SHP77 treated with DMSO at 0.1 percent for 48 hours (cell line): ENCODE data around the gene INTS2.
"Not testable (repeated sequence)": the region's sequence is repeated elsewhere in the genome, so short reads cannot be mapped to it uniquely, and the experiment has no call there.

ENCODE experiments used
- DNase-seq: peaks from one replicate; lab custom pipeline; 2025; lab: John Stamatoyannopoulos, UW

Gene INTS2

DNA sequence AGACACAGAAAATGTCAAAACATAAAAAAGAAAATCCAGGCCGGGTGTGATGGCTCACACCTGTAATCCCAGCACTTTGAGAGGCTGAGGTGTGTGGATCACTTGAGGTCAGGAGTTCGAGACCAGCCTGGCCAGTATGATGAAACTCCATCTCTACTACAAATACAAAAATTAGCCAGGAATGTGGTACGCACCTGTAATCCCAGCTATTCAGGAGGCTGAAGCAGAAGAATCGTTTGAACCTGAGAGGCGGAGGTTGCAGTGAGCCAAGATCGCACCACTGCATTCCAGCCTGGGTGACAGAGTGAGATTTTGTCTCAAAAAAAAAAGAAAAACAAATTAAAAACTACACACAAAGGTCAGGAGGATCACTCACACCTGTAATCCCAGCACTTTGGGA lies 40.0 kb downstream of the INTS2 start:
- DNase-seq: not testable (repeated sequence)

DNA sequence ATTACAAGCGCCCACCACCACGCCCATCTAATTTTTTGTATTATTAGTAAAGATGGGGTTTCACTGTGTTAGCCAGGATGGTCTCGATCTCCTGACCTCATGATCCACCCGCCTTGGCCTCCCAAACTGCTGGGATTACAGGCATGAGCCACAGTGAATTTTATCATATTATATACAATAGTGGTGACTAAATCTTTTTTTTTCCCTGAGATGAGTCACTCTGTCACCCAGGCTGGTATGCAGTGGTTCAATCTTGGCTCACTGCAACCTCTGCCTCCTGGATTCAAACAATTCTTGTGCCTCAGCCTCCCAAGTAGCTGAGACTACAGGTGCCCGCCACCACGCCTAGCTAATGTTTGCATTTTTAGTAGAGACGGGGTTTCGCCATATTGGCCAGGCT lies 41.9 kb downstream of the INTS2 start:
- not testable (repeated sequence) for DNase-seq

- no peak for DNase-seq
These were observed 42.9 kb downstream of the INTS2 start for GRCh38 chr17:61884864-61885263.

- DNase-seq: no peak
These were observed 47.1 kb downstream of the INTS2 start for GRCh38 chr17:61880589-61881102.

DNA sequence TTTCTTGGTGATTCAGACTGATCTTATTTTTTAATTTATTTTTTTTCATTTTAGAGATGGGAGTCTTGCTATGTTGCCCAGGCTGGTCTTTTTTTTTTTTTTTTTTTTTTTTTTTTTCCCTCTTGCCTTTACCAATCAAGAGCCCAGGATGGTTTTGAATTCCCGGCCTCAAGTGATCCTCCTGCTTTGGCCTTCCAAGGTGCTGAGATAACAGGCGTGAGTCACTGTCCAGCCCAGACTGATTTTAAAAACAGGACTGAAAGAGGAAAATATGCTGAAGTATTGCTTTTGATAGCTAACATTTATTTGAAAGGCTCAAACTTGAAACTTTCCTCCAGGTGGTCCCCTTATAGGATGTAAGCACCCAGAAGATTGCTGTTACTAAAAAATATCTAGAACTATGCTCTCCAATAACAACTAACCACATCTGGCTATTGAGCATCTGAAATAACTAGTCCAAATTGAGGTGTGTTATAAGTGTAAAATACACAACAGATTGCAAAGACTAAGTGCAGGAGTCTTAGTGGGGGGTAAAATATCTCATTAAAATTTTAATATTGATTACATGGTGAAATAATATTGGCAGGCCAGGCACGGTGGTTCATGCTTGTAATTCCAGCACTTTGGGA lies 48.7 kb downstream of the INTS2 start:
- DNase-seq: no peak

DNA sequence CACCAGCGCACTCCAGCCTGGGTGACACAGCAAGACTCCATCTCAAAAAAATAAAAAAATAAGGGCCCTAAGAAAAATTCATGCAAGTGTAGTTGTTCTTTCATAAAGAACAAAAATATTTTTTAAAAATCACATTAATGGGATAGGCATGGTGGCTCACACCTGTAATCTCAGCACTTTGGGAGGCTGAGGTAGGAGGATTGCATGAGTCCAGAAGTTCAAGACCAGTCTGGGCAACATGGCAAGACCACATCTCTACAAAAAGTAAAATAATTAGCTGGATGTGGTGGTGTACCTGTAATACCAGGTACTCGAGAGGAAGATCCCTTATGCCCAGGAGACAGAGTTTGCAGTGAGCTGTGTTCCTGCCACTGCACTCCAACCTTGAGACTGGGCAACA lies 49.3 kb downstream of the INTS2 start:
- no peak for DNase-seq

DNA sequence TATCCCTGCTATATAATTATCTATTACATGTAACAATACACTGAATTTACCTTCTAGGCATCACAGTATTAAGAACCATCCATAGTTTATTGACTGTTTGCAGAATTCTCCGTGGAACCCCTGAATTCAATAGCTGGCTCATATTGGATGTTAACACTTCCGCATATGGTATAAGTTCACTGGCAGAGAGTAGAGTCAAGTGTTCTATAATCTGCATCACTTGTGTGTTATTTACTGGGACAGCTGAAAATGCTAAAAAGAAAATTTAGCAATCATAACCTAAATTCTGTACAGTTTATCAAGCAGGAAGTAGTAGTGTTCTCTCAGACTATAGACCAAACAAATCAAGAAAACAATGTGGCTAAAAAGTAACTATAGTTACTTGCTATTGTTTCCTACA lies 49.9 kb downstream of the INTS2 start:
- no peak for DNase-seq

DNA sequence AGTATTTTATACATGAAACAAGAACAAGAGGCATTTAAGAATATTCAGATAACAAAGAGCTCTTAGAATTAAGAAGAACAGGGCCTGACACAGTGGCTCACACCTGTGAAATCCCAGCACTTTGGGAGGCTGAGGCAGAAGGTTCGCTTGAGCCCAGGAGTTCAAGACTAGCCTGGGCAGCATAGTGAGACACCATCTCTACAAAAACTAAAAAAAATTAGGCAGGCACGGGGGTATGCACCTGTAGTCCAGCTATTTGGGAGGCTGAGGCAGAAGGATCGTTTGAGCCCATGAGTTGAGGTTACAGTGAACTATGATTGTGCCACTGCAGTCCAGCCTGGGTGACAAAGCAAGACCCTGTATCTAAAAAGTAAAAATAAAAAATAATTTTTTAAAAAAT lies 52.0 kb downstream of the INTS2 start:
- no peak for DNase-seq

GRCh38 chr17:61875285-61875684 lies 52.5 kb downstream of the INTS2 start:
- no peak for DNase-seq

- DNase-seq: no peak
These were observed 53.7 kb downstream of the INTS2 start for GRCh38 chr17:61874075-61874474.

GRCh38 chr17:61872099-61872498 lies 55.7 kb downstream of the INTS2 start:
- no peak for DNase-seq

DNA sequence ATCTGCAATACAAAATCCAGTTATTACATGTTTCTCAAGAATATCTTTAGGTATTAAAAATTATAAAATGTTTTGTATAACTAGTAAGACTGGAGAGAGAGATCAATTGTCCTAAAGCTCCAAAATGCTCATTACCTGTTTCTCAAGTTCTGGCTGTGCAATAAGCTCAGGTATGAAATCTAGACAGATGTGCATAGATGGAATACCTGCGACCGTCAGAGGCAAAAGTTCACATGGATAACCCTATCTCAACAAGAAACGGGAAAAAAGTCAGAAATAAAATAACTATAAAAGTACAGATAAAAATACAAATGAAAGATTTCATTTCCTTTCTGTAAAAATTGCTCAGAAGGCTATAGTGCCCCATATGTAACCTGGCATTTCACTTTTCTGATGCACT lies 58.6 kb downstream of the INTS2 start:
- DNase-seq: no peak

DNA sequence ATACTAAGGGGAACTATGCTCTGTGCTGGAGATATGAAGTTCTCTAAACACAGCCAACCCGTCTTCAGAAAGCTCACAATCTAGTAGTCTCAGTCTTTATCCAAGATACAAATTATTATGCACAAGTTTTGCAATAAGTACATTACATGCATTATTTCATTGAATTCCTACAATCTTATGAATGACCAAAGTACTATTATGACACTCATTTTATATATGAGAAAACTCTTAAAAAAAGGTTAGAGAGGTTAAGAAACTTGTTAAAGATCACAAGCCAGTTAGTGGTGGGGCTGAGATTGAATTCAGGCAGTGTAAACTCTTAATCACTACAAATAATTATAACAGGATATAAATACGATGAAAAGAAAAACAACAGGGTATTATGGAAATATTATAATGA lies 59.7 kb downstream of the INTS2 start:
- no peak for DNase-seq

DNA sequence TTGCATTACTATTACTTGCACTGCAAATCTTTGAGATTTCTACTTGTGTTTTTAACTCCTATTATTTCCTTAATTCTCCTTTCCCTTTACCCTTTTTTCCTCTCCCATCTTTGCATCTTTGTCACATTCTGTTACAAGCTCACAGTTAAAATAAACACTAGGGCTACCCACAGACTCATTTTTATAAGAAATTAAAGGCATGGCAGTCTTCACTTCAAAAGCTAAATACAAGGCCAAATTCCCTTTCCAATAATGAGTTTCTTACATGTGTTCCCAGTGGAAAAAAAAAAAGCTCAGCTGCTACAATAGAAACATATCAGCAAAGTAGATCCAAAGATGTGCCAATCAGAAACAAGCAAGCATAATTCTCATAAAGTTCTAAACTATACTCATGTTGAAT lies 60.7 kb downstream of the INTS2 start:
- DNase-seq: no peak

DNA sequence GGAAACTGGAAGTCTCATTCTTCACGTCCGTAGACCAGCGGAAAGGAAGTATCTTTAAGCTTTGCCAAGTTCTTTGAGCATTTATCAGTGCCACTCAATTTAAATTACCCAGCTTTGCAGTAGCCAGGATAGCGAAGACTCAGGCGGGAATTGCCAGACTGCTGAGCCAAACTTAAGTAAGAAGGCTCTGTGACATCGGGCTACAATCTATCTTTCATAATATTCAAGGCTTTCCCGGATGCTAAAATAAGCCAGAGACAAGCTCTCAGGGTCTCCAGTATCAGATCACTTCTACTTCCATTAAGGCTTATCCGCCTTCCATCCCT lies 64.0 kb downstream of the INTS2 start:
- DNase-seq: no peak

GRCh38 chr17:61862975-61863800 lies 64.6 kb downstream of the INTS2 start, which contains the start of gene BRIP1:
Gene BRIP1, minus strand, starts transcription at chr17:61863528. Its CDS starts 1,989 bp downstream, at chr17:61861539.
- peak; percentile 84 for DNase-seq

DNA sequence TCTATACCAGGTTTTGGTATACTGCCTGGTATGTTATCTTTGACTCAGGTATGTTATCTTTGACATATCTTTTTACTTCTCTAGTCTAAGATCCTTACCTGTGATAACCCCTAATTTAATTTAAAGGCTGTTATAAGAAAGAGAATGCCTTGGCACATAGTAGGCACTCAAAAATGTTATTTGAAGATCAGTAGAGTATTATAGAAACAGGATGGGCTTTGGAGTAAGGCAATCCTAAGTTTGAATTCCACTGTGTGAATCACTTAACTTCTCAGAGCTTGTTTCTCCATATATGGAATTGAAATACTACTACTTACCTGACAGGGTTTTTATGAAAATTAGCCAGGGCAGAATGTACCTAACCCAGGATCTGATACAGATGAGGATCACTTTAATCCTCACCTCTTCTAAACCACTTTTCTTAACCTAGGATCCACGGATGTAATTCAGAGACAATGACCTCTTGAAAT lies 65.6 kb downstream of the INTS2 start:
- no peak for DNase-seq

DNA sequence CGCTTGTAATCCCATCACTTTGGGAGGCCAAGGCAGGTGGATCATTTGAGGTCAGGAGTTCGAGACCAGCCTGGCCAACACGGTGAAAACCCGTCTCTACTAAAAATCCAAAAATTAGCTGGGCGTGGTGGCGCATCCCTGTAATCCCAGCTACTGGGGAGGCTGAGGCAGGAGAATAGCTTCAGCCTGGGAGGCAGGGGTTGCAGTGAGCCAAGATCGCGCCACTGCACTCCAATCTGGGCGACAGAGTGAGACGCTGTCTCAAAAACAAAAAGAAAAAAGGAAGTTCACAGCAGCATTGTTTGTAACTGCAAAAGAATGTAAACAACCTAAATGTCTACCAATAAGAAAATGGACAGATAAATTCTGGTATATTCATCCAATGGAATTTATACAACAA lies 67.4 kb downstream of the INTS2 start:
- not testable (repeated sequence) for DNase-seq

GRCh38 chr17:61856035-61856434 lies 71.7 kb downstream of the INTS2 start:
- no peak for DNase-seq

DNA sequence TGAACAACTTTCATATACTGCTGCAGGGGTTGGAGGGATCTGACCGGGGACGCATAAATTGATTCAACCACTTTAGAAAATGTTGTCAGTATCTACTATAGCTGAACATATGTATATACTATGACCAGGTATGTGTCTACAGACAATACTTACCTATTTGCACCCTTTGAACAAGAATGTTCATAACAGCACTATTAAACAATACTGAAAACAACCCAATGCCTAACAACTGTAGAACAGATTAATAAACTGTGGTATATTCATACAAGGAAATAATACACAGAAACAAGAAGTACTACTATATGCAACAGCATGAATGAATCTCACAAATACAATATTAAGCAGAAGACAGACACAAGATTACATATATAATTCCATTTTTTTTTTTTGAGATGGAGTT lies 74.9 kb downstream of the INTS2 start:
- DNase-seq: no peak

DNA sequence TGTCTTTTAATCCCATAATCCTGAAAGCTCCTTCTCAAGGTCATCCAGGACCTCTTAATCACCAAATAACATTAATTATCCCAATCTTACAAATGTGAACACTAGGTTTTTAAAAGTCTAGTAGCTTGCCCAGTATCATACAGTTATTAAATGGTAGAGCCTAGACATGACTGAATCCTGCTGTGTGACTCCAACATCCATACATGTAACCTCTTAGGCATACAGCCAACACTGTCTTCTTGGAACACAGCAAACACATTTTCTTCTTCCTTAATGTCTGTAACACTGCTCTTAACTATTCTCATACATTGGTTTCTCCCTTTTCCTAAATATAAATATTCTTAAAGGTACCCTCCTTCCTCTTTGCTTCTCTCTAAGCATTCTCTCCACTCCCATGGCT lies 78.1 kb downstream of the INTS2 start:
- no peak for DNase-seq

GRCh38 chr17:61848896-61849295 lies 78.9 kb downstream of the INTS2 start:
- DNase-seq: no peak

DNA sequence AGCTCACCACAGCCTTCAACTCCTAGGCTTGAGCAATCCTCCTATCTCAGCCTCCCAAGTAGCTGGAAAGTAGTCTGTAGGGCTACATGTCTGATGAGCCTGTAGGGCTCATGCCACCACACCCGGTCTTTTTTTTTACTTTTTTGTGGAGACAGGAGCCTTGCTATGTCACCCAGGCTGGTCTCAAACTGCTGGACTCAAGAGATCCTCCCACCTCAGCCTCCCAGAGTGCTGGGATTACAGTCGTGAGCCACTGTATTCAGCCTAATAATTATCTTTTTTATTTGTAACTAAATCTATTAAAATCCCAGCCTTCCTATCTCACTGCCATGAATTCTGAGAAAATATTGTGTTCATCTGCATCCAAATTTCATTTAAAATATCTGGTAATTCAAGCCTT lies 79.5 kb downstream of the INTS2 start:
- no peak for DNase-seq
